Body of pancreas (tissue), 4 donors: ENCODE measurements around the gene LAPTM5.

Experiments used
- CTCF ChIP-seq, 7 experiments: fragments of 450-650 bp in 4 of 7; fragments of 200-600 bp in 3 of 7; sonication (generic) in 3 of 7; IDR thresholded peaks; one replicate each; pipeline ENCODE4 v1.5.1; 2016 to 2019; ENCODE audit warnings: antibody characterized with exemption in 7 of 7
- POLR2A ChIP-seq, 3 donors: fragments of 450-650 bp; IDR thresholded peaks; one replicate each; pipeline ENCODE4 v1.6.1; 2016; ENCODE audit warnings: antibody characterized with exemption in 3 of 3, mild to moderate bottlenecking in 2 of 3

DNA sequence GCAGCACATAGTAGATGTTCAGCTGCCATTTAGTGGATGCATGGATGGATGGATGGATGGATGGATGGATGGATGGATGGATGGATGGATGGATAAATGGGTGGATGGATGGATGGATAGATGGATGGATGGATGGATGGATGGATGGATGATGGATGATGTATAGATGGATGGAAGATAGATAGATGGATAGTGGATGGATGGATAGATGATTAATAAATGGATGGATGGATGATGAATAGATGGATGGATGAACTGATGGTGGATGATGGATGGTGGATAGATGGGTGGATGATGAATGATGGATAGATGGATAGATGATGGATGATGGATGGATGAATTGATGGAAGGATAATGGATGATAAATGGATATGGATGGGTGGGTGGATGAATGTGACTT is 54.8 kb downstream of the LAPTM5 start:
- TF ChIP-seq CTCF (IDR thresholded peaks at IDR 0.05) (no peak), POLR2A (IDR thresholded peaks at IDR 0.05) (no peak)
